HG03095 (cell line): ENCODE measurements around the gene CSNK2B.

ENCODE experiments used
- ATAC-seq: cut with Tn5 transposase; IDR thresholded peaks from one replicate; pipeline ENCODE4 v1.9.1; 2021; ENCODE audit warnings: moderate library complexity; ENCODE audit not compliant: unreplicated experiment

CSNK2B gene

DNA sequence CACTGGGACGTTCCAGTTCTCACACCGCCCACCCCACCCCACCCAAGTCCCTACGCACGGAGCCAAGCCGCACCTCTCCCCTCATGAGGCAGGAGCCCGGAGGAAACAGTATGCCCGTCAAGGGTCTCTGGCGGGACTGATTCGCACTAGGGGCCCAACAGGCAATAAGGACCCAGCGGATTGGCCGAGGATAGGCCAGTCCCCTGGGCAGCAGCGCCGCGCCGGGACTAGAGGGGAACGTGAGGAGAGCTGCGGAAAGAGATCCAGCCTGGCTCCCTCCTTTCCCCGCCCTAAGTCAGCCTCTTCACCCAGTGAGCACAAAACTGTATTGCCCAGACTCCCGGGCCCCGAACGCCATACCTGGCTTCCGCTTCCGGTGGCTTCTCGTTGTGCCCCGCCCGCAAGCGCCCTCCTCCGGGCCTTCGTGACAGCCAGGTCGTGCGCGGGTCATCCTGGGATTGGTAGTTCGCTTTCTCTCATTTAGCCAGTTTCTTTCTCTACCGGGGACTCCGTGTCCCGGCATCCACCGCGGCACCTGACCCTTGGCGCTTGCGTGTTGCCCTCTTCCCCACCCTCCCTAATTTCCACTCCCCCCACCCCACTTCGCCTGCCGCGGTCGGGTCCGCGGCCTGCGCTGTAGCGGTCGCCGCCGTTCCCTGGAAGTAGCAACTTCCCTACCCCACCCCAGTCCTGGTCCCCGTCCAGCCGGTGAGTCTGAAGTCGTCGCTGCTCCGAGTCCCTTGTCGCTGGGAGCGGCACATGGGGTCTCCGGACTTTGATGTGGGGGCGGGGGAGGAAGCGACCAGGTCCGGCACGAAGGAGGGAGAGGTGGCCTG, at the start of gene CSNK2B:
TSS of gene CSNK2B (plus strand) at position 580 of the 836 bp plus-strand sequence. CDS start 752 bp downstream, outside the sequence.
- ATAC-seq: peak; percentile 75

DNA sequence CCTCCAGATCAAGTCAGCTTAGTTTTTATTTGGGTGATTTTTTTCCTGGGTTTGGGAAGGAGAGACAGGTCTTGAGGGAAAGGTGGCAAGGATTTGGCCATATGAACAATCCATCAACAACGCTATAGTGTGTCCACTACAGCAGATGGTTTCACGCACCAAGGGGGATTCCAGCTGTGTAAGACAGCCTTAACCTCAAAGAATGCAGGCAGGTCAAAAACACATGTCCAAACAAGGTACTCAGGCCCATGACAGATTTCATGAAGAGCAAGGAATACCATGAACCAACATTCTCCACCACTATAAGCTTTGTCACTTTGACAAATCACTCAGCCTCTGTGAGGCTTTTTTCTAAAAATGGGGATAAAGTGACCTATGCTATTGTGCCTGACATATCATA, 48.9 kb upstream of the CSNK2B start:
- ATAC-seq: no peak

DNA sequence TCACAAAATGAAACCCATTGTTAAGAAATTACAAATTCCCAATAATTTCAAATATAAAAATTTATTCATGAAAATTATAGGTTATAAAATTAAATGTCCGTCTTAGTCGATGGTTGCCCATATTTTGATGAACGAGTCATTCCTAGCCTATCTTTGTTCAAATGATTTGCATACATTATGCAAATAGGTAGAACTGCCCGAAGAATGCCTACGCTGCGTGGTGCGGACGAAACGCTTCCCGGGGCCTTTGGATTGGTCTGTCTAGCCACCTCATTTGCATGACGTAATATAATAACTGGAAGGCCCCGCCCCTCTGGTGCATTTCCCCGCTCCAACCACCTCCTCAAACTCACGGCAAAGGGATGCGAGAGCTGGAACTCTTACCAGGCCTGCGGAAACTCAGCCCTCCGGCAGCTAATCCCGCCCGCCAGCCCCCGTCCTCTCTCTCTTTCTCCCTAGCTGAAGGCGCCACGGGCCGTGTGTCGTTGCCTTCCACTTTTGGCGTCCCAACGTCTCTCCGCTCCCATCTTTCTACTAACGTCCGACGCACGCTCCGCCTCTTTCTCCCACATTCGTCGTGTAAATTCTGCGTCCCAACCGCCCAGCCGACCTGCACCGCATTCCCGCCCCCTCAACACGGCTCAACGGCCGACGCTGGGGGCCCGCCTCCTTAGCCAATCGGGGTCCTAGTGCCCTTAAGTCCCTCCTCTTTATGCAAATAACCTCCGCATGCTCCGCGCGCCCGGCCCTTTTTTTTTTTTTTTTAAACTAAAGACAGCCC, 45.9 kb upstream of the CSNK2B start:
- ATAC-seq: peak; percentile 67

DNA sequence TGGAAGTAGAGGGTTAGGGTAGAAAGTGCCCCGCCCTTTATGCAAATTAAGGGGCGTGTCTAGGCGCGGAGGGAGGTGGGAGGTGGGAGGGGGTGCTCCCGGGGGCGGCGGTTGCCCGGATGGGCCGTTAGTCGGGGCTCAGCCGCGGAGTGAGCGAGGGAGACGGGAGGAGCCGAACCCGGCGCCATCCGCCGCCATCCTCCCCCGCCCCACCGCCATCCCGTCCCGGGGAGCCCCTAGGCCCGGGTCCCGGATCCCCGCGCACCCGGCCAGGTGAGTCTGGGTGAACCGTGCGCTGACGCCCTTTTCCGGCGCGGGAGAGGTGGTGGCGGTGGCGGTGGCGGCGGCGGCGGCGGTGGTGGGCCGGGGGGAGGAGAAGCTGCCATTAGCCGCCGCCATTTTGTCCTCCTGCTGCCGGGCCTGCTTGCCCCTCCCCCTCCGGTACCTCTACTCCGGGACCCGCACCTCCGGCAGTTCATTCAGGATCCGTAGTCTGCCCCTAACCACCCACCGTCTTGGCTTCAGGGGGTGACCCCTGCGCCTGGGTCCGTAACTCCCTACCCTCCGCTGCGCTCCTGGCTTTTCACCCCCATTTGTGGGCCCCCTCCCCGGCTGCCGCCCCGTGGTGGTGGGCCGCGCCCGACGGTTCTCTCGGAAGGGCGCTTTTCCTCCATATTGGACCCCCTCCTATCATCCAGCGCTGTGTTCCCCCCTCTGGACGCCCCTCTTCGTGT, 45.1 kb upstream of the CSNK2B start, which contains the start of gene PRRC2A:
TSS of gene PRRC2A (plus strand) at position 130 of the 734 bp plus-strand sequence. CDS start 2,075 bp downstream, outside the sequence.
- peak; percentile 26 for ATAC-seq

DNA sequence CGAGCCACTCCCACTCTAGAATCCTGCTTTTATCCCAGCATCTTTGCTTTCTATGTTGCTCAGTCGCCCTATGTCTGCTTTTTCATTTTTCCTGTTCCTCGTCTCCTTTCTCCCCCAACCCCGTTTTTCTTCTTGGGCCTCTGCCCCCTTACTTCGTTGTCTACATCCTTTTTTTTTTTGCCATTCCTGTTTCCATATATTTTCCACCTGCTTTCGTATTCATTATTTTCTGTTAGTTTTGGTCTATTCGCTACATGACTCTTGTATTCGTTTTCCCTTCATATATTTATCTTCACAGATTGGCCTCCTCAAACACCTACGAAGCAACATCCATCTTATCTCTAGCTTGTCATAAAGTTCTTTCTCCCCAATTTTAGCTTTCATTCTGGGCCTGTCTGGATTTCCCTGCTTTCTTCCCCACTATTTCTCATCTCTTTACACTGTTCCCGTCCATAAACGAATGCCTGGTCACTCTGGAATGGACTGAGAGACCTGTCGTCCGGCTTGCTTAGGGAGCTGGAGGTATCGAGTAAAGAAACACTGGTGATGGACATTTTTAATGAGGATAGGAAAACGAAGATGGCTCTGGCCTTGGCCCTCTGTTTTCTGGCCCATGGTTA, 44.5 kb upstream of the CSNK2B start:
- no peak for ATAC-seq

DNA sequence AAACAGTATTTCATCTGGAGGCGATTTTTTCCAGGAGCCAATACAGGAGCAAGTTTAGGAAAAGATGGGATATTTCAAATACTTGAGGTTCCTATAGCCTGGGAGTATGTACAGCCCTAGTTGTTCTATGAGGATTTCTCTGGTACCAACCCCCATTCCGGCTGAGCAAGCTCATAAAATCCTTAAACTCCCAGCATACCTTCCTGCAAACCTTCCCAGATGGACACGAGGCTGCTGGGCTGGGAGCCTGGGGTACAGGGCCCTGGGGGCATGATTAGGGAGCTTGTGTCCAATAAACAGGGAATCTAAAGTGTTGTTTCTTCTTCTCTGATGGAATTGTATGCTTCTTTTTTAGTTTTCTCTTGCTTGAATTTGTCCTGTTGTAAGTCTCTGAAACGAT, 43.9 kb upstream of the CSNK2B start:
- ATAC-seq: no peak

DNA sequence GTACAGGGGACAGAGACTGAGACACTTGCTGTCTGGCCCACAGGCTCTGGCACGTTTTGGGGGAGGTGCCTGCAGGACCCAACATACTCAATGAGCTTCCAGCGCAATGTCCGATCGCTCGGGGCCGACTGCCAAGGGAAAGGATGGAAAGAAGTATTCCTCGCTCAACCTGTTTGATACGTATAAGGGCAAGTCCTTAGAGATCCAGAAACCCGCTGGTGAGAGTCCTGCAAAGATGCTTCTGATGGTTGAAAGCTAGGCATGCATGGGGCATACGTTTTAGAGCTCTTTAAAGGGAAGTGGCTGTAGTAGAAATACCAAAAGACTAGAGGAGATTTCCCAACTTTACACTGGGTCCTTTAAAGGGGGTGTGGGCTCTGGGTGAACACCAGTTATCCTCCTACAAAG, 43.2 kb upstream of the CSNK2B start:
- ATAC-seq: no peak

DNA sequence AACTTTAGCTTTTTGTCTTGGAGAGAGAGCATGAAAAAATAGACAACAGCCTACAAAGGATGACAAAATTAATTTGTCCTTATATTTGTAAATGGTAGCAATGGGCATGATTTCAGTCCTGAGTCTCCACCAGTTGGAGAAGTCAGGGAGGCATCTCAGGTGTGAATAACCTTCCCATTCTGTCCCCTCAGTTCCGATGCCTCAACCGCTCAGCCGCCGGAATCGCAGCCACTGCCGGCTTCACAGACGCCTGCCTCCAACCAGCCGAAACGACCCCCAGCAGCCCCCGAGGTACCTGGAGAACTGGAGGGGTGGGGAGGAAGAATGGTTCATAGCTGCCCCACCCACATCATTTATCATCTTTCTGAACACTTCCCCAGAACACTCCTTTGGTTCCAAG, 41.8 kb upstream of the CSNK2B start:
- ATAC-seq: no peak

DNA sequence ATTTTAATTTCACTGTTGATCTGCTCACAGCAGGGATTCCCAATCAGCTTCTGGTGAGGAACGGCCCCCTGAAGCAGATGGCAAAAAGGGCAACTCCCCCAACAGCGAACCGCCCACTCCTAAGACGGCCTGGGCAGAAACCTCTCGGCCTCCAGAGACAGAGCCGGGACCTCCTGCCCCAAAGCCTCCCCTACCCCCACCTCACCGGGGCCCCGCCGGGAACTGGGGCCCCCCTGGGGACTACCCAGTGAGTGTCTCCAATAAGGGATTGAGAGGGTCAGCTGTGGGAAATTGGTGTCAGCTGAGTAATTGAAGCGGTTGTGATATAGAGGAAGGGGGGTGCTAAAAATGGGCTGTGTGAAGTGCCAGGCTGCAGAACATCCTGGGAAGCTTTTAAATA, 38.9 kb upstream of the CSNK2B start:
- no peak for ATAC-seq

DNA sequence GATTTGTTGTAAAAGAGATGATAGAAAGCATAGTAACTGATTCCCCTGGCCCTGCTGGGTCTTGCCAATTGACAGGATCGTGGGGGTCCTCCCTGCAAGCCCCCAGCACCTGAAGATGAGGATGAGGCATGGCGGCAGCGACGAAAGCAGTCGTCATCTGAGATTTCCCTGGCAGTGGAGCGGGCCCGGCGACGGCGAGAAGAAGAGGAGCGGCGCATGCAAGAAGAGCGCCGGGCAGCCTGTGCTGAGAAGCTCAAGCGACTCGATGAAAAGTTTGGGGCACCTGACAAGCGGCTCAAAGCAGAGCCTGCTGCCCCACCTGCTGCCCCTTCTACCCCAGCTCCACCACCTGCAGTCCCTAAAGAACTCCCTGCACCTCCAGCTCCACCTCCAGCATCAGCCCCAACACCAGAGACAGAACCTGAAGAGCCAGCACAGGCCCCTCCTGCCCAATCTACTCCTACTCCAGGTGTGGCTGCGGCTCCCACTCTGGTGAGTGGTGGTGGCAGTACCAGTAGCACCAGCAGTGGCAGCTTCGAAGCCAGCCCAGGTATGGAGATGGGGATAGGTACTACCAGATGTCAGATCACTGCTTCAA, 38.1 kb upstream of the CSNK2B start:
- no peak for ATAC-seq

DNA sequence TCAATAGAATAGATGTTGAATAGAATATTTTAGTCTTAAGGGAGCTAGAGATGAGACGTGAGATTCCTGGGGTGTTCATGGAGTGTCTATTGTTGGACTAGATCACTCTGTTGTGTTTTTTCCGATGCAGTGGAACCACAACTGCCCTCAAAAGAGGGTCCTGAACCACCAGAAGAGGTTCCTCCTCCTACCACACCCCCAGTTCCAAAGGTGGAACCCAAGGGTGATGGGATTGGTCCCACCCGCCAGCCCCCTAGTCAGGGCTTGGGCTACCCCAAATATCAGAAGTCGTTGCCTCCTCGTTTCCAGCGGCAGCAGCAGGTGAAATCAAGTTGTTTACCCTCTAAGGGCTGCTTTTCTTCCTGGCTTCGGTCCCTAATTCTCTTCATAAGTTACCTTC, 36.9 kb upstream of the CSNK2B start:
- no peak for ATAC-seq

DNA sequence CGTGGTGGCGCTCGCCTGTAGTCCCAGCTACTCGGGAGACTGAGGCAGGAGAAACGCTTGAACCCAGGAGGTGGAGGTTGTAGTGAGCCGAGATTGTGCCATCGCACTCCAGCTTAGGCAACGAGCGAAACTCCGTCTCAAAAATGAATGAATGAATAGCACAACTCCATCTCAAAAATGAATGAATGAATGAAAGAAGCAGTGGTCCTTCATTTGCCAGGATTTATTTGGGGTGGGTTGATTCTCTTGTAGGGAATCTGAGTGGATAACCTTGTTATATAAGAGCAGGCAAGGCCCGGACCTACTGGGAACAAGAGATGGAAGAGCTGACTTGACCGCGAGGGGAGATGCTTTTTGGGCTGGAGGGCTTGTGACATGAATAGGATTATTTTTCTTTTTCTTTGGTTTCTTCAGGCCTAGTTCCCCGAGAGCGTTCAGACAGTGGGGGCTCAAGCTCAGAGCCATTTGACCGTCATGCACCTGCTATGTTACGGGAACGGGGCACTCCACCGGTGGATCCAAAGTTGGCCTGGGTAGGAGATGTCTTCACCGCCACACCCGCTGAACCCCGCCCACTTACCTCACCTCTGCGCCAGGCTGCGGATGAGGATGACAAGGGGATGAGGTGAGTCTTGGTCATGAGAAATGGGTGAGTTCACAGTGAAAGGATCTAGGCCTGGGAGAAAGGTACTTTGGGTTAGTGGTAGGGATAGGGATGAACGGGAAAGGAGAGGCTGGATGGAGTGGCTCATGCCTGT, 35.5 kb upstream of the CSNK2B start:
- ATAC-seq: no peak

DNA sequence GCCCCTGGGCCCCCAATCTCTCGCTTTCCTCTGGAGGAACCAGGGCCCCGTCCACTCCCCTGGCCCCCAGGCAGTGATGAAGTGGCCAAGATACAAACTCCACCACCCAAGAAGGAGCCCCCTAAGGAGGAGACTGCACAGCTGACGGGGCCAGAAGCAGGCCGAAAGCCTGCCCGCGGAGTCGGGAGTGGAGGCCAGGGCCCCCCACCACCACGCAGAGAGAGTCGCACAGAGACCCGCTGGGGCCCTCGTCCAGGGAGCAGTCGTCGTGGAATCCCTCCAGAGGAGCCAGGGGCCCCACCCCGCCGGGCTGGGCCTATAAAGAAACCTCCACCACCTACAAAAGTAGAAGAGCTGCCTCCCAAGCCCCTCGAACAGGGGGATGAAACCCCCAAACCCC, 34.7 kb upstream of the CSNK2B start:
- no peak for ATAC-seq

DNA sequence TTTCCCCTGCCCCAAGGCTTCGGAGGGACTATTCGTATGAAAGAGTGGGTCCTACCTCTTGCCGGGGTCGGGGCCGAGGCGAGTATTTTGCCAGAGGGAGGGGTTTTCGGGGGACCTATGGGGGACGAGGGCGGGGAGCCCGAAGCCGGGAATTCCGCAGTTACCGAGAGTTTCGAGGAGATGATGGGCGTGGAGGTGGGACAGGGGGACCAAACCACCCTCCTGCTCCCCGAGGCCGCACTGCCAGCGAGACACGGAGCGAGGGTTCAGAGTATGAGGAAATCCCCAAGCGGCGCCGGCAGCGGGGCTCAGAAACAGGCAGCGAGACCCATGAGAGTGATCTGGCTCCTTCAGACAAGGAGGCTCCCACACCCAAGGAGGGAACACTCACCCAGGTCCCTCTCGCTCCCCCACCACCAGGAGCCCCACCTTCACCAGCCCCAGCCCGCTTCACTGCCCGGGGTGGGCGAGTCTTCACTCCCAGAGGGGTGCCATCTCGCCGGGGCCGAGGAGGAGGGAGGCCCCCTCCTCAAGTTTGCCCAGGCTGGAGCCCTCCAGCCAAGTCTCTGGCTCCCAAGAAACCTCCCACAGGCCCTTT, 34.1 kb upstream of the CSNK2B start:
- no peak for ATAC-seq

DNA sequence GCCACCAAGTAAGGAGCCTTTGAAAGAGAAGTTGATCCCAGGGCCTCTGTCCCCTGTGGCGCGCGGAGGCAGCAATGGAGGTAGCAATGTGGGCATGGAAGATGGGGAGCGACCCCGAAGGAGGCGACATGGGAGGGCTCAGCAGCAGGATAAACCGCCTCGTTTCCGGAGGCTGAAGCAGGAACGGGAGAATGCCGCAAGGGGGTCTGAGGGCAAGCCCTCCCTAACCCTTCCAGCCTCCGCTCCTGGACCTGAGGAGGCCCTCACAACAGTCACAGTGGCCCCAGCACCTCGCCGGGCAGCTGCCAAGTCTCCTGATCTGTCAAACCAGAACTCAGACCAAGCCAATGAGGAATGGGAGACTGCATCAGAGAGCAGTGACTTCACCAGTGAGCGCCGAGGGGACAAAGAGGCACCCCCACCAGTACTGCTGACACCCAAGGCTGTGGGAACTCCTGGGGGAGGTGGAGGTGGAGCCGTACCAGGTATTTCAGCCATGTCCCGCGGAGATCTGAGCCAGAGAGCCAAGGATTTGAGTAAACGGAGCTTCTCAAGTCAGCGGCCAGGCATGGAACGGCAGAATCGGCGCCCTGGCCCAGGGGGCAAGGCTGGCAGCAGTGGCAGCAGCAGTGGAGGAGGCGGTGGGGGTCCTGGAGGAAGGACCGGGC, 33.5 kb upstream of the CSNK2B start:
- ATAC-seq: no peak

DNA sequence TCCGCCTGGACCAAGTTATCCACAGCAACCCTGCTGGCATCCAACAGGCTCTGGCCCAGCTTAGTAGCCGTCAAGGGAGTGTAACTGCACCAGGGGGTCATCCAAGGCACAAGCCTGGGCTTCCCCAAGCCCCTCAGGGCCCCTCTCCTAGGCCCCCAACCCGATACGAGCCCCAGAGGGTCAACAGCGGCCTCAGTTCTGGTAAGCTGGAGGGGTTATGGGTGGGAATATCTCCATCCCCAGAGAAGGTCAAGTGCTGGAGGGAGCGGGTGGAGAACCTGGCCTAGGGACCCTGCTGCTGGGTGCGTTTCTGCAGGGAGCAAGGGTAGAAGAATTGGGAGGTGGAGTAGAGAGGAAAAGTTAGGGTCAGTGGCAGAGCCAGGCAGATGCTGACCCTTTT, 32.4 kb upstream of the CSNK2B start:
- ATAC-seq: no peak

DNA sequence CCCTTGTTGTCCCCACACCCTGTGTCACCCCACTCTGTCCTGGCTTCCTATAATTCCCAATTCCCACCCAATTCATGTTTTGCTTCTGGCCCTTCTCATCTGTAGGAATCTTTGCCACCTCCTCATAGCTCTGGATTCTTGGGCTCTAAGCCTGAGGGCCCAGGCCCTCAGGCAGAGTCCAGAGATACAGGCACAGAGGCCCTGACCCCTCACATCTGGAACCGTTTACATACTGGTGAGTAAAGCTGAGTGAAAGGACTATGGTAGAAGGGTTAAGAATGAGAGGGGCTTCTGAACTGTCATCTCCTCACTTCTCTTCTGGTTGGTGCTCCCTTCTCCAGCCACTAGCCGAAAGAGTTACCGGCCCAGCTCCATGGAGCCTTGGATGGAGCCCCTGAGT, 31.7 kb upstream of the CSNK2B start:
- ATAC-seq: no peak

DNA sequence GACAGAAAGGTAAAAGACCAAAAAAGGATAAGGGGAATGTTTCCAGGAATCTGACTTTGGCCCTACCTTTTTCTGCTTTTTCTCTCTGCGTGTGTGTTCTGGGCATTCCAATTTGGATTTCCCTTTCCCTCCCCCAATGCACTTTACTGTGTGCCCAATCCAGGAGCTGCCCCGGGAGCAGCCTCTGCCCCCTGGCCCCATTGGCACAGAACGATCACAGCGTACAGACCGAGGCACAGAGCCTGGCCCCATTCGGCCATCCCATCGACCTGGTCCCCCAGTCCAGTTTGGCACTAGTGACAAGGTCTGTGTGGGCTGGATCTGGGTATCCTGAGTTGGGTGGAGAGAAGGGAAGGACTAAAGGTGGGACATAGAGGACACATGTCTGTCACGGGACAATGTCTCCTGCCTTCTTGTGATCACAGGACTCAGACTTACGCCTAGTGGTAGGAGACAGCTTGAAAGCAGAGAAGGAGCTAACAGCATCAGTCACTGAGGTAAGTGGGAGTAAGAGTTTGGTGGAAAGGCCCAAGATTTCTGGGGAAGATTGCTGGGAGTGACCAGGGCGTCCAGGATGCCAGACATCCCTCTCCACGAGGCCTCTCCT, 30.8 kb upstream of the CSNK2B start:
- no peak for ATAC-seq
